Ovary (tissue), 3 donors: ENCODE data around the gene CLEC16A.

Experiments used
- CTCF ChIP-seq, 3 donors: fragments of 450-650 bp in 2 of 3; fragments of 200-600 bp in 1 of 3; IDR thresholded peaks; one replicate each; pipeline versions ENCODE4 v1.5.1 to v1.8.0; 2016 to 2022; ENCODE audit warnings: antibody characterized with exemption in 3 of 3, mild to moderate bottlenecking in 1 of 3
- POLR2A ChIP-seq: fragments of 450-650 bp; IDR thresholded peaks from one replicate; pipeline ENCODE4 v1.6.1; 2017; ENCODE audit warnings: antibody characterized with exemption, mild to moderate bottlenecking, moderate library complexity
- donor health status: DM: no; HTN: no; CAD: no.

- TF ChIP-seq POLR2A, result no peak
- no peak for TF ChIP-seq CTCF (IDR thresholded peaks at IDR 0.05)
These were observed 5.1 kb downstream of the CLEC16A start for GRCh38 chr16:10949424-10949970.
